ENCODE results near the gene TPP1.

The TPP1 gene

GRCh38 chr11:6587360-6587953, 31.8 kb downstream of the TPP1 start:
- no peak for DNase-seq (ENCODE audit: low read depth in 2 of 2)

- DNase-seq (ENCODE audit: low read depth in 2 of 2) = no peak
Observed at GRCh38 chr11:6586434-6587359, 32.5 kb downstream of the TPP1 start.

GRCh38 chr11:6584528-6584927, 34.7 kb downstream of the TPP1 start:
- DNase-seq (ENCODE audit: low read depth in 2 of 2) = no peak

- DNase-seq (ENCODE audit: low read depth in 2 of 2) = no peak
Observed at GRCh38 chr11:6583584-6583983, 35.6 kb downstream of the TPP1 start.

GRCh38 chr11:6579681-6580080, 39.5 kb downstream of the TPP1 start:
- DNase-seq (ENCODE audit: low read depth in 2 of 2) = no peak

- DNase-seq (ENCODE audit: low read depth in 2 of 2) = no peak
Observed at GRCh38 chr11:6578134-6578533, 41.1 kb downstream of the TPP1 start.

- DNase-seq (ENCODE audit: low read depth in 2 of 2) = no peak
Observed at GRCh38 chr11:6576471-6577373, 42.5 kb downstream of the TPP1 start.

GRCh38 chr11:6574816-6575715, 44.2 kb downstream of the TPP1 start:
- no peak for DNase-seq (ENCODE audit: low read depth in 2 of 2)

- DNase-seq (ENCODE audit: low read depth in 2 of 2) = no peak
Observed at GRCh38 chr11:6572215-6572614, 47.0 kb downstream of the TPP1 start.

GRCh38 chr11:6571434-6572008, 47.7 kb downstream of the TPP1 start:
- no peak for DNase-seq (ENCODE audit: low read depth in 2 of 2)

GRCh38 chr11:6570691-6571427, 48.4 kb downstream of the TPP1 start:
- no peak for DNase-seq (ENCODE audit: low read depth in 2 of 2)

GRCh38 chr11:6569706-6570105, 49.5 kb downstream of the TPP1 start:
- DNase-seq (ENCODE audit: low read depth in 2 of 2) = no peak

GRCh38 chr11:6568191-6568918, 50.9 kb downstream of the TPP1 start:
- no peak for DNase-seq (ENCODE audit: low read depth in 2 of 2)

- DNase-seq (ENCODE audit: low read depth in 2 of 2) = no peak
Observed at GRCh38 chr11:6567371-6567745, 51.9 kb downstream of the TPP1 start.

GRCh38 chr11:6566704-6567370, 52.4 kb downstream of the TPP1 start:
- DNase-seq (ENCODE audit: low read depth in 2 of 2) = no peak

- no peak for DNase-seq (ENCODE audit: low read depth in 2 of 2)
Observed at GRCh38 chr11:6565988-6566703, 53.1 kb downstream of the TPP1 start.

GRCh38 chr11:6565325-6565724, 53.9 kb downstream of the TPP1 start:
- DNase-seq (ENCODE audit: low read depth in 2 of 2) = no peak

GRCh38 chr11:6563667-6564066, 55.6 kb downstream of the TPP1 start:
- no peak for DNase-seq (ENCODE audit: low read depth in 2 of 2)

Measured in stimulated activated CD4-positive, alpha-beta T cell treated with anti-CD3 and anti-CD28 coated beads, Interleukin-4, amount 100 ng/mL, for 48 hours (primary cell).